Spinal cord (tissue), 10 donors: ENCODE measurements around the gene PPP1R37. TPM values are rescaled to one million over a fixed set of nuclear protein-coding genes. Genes with fewer than 3 reads are reported as not detected.

Experiments
- DNase-seq, 6 donors: peaks; one replicate each; pipeline versions ENCODE4 v3.0.0 to v3.0.0-alpha.2; 2013 to 2015; ENCODE audit warnings: low spot score in 6 of 6, low read depth in 4 of 6
- H3K27ac ChIP-seq: one replicate; pipeline ENCODE4 v1.5.1; 2013; ENCODE audit warnings: low read depth, low read length, control low read depth
- H3K27me3 ChIP-seq: one replicate; pipeline ENCODE4 v1.6.1; 2013; ENCODE audit warnings: low read length; ENCODE audit not compliant: control insufficient read depth, insufficient read depth
- H3K36me3 ChIP-seq: one replicate; pipeline ENCODE4 v1.6.1; 2013; ENCODE audit warnings: low read length; ENCODE audit not compliant: control insufficient read depth, insufficient read depth
- H3K4me1 ChIP-seq: one replicate; pipeline ENCODE4 v1.6.1; 2013; ENCODE audit warnings: low read length; ENCODE audit not compliant: control insufficient read depth, insufficient read depth
- H3K4me3 ChIP-seq: one replicate; pipeline ENCODE4 v1.5.1; 2013; ENCODE audit warnings: low read depth, low read length, control low read depth
- H3K9me3 ChIP-seq: one replicate; pipeline ENCODE4 v1.6.1; 2013; ENCODE audit warnings: low read length; ENCODE audit not compliant: control insufficient read depth, insufficient read depth
- WGBS: methylation state at CpG from one replicate; pipeline ENCODE4 v1.1.5; 2013; ENCODE audit warnings: missing lambda C conversion rate; ENCODE audit not compliant: insufficient coverage; 5-methylcytosine and 5-hydroxymethylcytosine counted together
- polyA plus RNA-seq, 2 donors: library from polyadenylated mRNA; unstranded; fragments of 120-200 nt; gene quantifications; one replicate each; pipeline ENCODE4 v1.2.1, GENCODE V29; 2013; ENCODE audit not compliant: insufficient read length in 2 of 2
- small RNA-seq: library from RNA; depleted of rRNA; stranded (forward); fragments of <200 nt; gene quantifications from one replicate; pipeline ENCODE3, GENCODE V24; 2014; ENCODE audit warnings: low replicate concordance
- total RNA-seq, 2 donors: library from RNA; depleted of rRNA in 1 of 2; stranded (reverse); fragments of 120-200 nt in 1 of 2; fragments of >200 nt in 1 of 2; gene quantifications; one replicate each; pipeline versions ENCODE4 v1.2.3 to v1.2.4, GENCODE V29; 2013 to 2014
- donor health status: healthy.

PPP1R37 gene
- total and polyA plus RNA-seq, 4 donors: 14.4 to 39.6 (median 31.5) TPM

GRCh38 chr19:45186509-45187334 lies 93.7 kb downstream of the PPP1R37 start:
- Histone ChIP-seq H3K4me1 (no peaks in the 10 kb centered on the region), H3K27me3 (no peaks in the 10 kb centered on the region), H3K36me3 (no peaks in the 10 kb centered on the region), H3K27ac (no peak overlapping the region), H3K9me3 (no peaks in the 10 kb centered on the region), H3K4me3 (no peak overlapping the region)
- DNase-seq: peak in 1 of 6 donors; percentile 30
- WGBS: 85% methylated on average over 7 of the region's 12 CpGs

- H3K9me3 ChIP-seq: no peaks in the 10 kb centered on the region
- H3K36me3 ChIP-seq: no peaks in the 10 kb centered on the region
- H3K4me3 ChIP-seq: no peak overlapping the region
- DNase-seq: peak in 2 of 6 donors; percentile 24 to 72
- H3K27me3 ChIP-seq: no peaks in the 10 kb centered on the region
- WGBS: 44% methylated on average over 9 of the region's 12 CpGs
- H3K4me1 ChIP-seq: no peaks in the 10 kb centered on the region
- no peak overlapping the region for H3K27ac ChIP-seq
Measured at GRCh38 chr19:45187421-45188100, 94.6 kb downstream of the PPP1R37 start.

GRCh38 chr19:45189971-45190370 lies 97.0 kb downstream of the PPP1R37 start:
- Histone ChIP-seq H3K36me3 (no peaks in the 10 kb centered on the region), H3K4me1 (no peaks in the 10 kb centered on the region), H3K27me3 (no peaks in the 10 kb centered on the region), H3K9me3 (no peaks in the 10 kb centered on the region), H3K4me3 (no peak overlapping the region), H3K27ac (no peak overlapping the region)
- no peak for DNase-seq
- no CpG with 5 or more reads among the region's 1 CpG for WGBS

DNA sequence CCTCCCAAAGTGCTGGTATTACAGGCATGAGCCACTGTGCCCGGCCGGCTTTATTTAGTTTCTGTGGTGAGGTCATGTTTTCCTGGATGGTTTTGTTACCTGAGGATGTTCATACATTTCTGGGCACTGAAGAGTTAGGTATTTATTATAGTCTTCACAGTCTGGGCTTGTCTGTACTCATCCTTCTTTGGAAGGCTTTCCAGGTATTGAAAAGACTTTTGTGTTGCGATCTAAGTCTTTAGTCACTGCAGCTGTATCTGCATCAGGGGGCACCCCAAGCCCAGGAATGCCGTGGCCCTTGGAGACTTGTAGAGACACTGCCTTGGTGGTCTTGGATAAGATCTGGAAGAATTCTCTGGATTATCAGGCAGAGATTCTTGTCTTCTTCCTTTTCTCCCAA lies 98.4 kb downstream of the PPP1R37 start:
- DNase-seq: no peak
- Histone ChIP-seq H3K27ac (no peak overlapping the region), H3K4me3 (no peak overlapping the region), H3K27me3 (no peaks in the 10 kb centered on the region), H3K4me1 (no peaks in the 10 kb centered on the region), H3K9me3 (no peaks in the 10 kb centered on the region), H3K36me3 (no peaks in the 10 kb centered on the region)
- WGBS: 79% methylated on average over 2 of the region's 4 CpGs

DNA sequence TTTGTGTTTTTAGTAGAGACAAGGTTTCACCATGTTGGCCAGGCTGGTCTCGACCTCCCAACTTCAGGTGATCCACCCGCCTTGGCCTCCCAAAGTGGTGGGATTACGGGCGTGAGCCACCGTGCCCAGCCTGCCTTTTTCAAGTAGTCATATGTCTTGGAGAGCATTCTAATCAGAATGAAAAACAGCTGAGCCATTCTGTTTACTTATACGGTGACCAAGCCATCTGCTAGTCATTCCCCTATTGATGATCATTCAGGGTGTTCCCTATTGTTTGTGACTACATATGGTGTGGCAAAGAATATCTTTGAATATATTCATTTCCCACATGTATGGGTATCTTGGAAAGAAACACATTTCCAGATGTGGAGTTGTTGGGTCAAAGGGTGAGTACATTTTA lies 102.8 kb downstream of the PPP1R37 start:
- Histone ChIP-seq H3K27ac (no peak overlapping the region), H3K36me3 (no peaks in the 10 kb centered on the region), H3K4me1 (no peaks in the 10 kb centered on the region), H3K9me3 (no peaks in the 10 kb centered on the region), H3K4me3 (no peak overlapping the region), H3K27me3 (no peaks in the 10 kb centered on the region)
- WGBS: 89% methylated on average over 2 of the region's 6 CpGs
- no peak for DNase-seq

Small RNA genes within 50 kb of the gene (small RNA-seq; reads per million reads assigned to genes)
- gene RNU6-611P: not detected

Other genes starting within 250 kb of the PPP1R37 start
- gene NECTIN2, start 246.9 kb upstream of the PPP1R37 start, total RNA-seq: 10 to 100 TPM; 29.8 to 85.0 TPM
- 10 to 100 TPM; 63.3 to 78.3 TPM for gene NECTIN2, start 246.9 kb upstream of the PPP1R37 start, polyA plus RNA-seq
- gene TOMM40, start 201.9 kb upstream of the PPP1R37 start, total RNA-seq: 10 to 100 TPM; 21.8 to 34.5 TPM
- 10 to 100 TPM; 61.4 to 66.1 TPM for gene TOMM40, start 201.9 kb upstream of the PPP1R37 start, polyA plus RNA-seq
- gene APOE, start 187.4 kb upstream of the PPP1R37 start, total RNA-seq: 100 to 1,000 TPM; 317 to 945 TPM
- 100 to 1,000 TPM; 735 to 762 TPM for gene APOE, start 187.4 kb upstream of the PPP1R37 start, polyA plus RNA-seq
- gene APOC1, start 178.6 kb upstream of the PPP1R37 start, total RNA-seq: 10 to 100 TPM; 28.3 to 93.9 TPM
- 100 to 1,000 TPM; 101 to 103 TPM for gene APOC1, start 178.6 kb upstream of the PPP1R37 start, polyA plus RNA-seq
- under 1 TPM in 1 of 2 donors, not detected in 1; 0.22 TPM for gene APOC4, start 150.9 kb upstream of the PPP1R37 start, total RNA-seq
- not detected for gene APOC4, start 150.9 kb upstream of the PPP1R37 start, polyA plus RNA-seq
- gene APOC2, start 147.1 kb upstream of the PPP1R37 start, total RNA-seq: 10 to 100 TPM; 10.1 to 14.8 TPM
- gene APOC2, start 147.1 kb upstream of the PPP1R37 start, polyA plus RNA-seq: 10 to 100 TPM; 26.9 to 35.8 TPM
- gene CLPTM1, start 137.8 kb upstream of the PPP1R37 start, total RNA-seq: 10 to 100 TPM; 53.9 to 64.3 TPM
- 100 to 1,000 TPM; 157 to 158 TPM for gene CLPTM1, start 137.8 kb upstream of the PPP1R37 start, polyA plus RNA-seq
- gene RELB, start 91.7 kb upstream of the PPP1R37 start, total RNA-seq: 1 to 10 TPM; 2.4 to 2.9 TPM
- gene RELB, start 91.7 kb upstream of the PPP1R37 start, polyA plus RNA-seq: 1 to 10 TPM; 3.9 to 4.0 TPM
- gene CLASRP, start 54.1 kb upstream of the PPP1R37 start, total RNA-seq: 10 to 100 TPM; 11.6 to 35.0 TPM
- 10 to 100 TPM; 60.6 to 97.3 TPM for gene CLASRP, start 54.1 kb upstream of the PPP1R37 start, polyA plus RNA-seq
- gene ZNF296, start 16.7 kb upstream of the PPP1R37 start, total RNA-seq: under 1 TPM; 0.22 to 0.69 TPM
- gene ZNF296, start 16.7 kb upstream of the PPP1R37 start, polyA plus RNA-seq: 1 to 10 TPM; 2.7 to 3.4 TPM
- gene GEMIN7, start 13.9 kb upstream of the PPP1R37 start, total RNA-seq: 10 to 100 TPM; 14.4 to 15.4 TPM
- 10 to 100 TPM; 24.0 to 27.4 TPM for gene GEMIN7, start 13.9 kb upstream of the PPP1R37 start, polyA plus RNA-seq
- gene NKPD1, start 67.8 kb downstream of the PPP1R37 start, total RNA-seq: under 1 TPM; 0.44 to 0.99 TPM
- gene NKPD1, start 67.8 kb downstream of the PPP1R37 start, polyA plus RNA-seq: 1 to 10 TPM; 1.1 to 1.4 TPM
- 10 to 100 TPM in 1 of 2 donors, 1 to 10 TPM in 1; 7.0 to 22.7 TPM for gene TRAPPC6A, start 85.1 kb downstream of the PPP1R37 start, total RNA-seq
- gene TRAPPC6A, start 85.1 kb downstream of the PPP1R37 start, polyA plus RNA-seq: 10 to 100 TPM; 22.2 to 26.2 TPM
- 1 to 10 TPM; 2.3 to 3.0 TPM for gene BLOC1S3, start 85.6 kb downstream of the PPP1R37 start, total RNA-seq
- gene BLOC1S3, start 85.6 kb downstream of the PPP1R37 start, polyA plus RNA-seq: 10 to 100 TPM; 13.7 to 15.1 TPM
- gene EXOC3L2, start 152.2 kb downstream of the PPP1R37 start, total RNA-seq: 1 to 10 TPM in 1 of 2 donors, under 1 TPM in 1; 0.99 to 2.9 TPM
- gene EXOC3L2, start 152.2 kb downstream of the PPP1R37 start, polyA plus RNA-seq: under 1 TPM; 0.19 to 0.92 TPM
- 10 to 100 TPM; 27.2 to 41.5 TPM for gene MARK4, start 158.1 kb downstream of the PPP1R37 start, total RNA-seq
- 100 to 1,000 TPM in 1 of 2 donors, 10 to 100 TPM in 1; 83.9 to 105 TPM for gene MARK4, start 158.1 kb downstream of the PPP1R37 start, polyA plus RNA-seq
- under 1 TPM; 0.94 to 0.99 TPM for gene CKM, start 229.7 kb downstream of the PPP1R37 start, total RNA-seq
- gene CKM, start 229.7 kb downstream of the PPP1R37 start, polyA plus RNA-seq: 1 to 10 TPM in 1 of 2 donors, under 1 TPM in 1; 0.76 to 3.4 TPM
- gene KLC3, start 247.6 kb downstream of the PPP1R37 start, total RNA-seq: 1 to 10 TPM in 1 of 2 donors, under 1 TPM in 1; 0.17 to 1.1 TPM
- gene KLC3, start 247.6 kb downstream of the PPP1R37 start, polyA plus RNA-seq: 1 to 10 TPM in 1 of 2 donors, under 1 TPM in 1; 0.44 to 1.4 TPM